ENCODE measurements around the gene ARHGAP9.
A peak's percentile ranks its signal among the peaks of the same experiment; 100 is the strongest.
"Not testable (repeated sequence)": the region's sequence is repeated elsewhere in the genome, so short reads cannot be mapped to it uniquely, and the experiment has no call there.

Gene ARHGAP9

DNA sequence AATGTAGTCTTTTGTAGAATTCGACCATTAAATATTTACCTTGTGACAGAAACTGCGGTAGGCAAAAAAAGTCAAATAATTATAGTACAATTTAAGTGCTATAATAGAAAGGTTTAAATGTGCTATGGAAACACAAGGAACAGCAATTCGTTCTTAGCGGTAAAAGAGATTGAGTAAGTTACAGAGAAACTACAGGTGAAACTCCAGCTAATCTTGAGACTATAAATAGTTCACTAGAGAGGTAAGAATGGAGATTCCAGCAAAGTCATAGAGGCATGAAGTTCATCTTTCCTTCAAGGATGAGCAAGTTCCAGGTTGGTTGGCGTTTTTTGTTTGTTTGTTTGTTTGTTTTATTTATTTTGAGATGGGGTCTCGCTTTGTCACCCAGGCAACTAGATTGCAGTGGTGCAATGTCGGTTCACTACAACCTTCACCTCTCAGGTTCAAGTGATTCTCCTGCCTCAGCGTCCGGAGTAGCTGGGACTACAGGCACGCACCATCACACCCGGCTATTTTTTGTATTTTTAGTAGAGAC is 47.9 kb downstream of the ARHGAP9 start:
- FAIRE-seq, result no peak

DNA sequence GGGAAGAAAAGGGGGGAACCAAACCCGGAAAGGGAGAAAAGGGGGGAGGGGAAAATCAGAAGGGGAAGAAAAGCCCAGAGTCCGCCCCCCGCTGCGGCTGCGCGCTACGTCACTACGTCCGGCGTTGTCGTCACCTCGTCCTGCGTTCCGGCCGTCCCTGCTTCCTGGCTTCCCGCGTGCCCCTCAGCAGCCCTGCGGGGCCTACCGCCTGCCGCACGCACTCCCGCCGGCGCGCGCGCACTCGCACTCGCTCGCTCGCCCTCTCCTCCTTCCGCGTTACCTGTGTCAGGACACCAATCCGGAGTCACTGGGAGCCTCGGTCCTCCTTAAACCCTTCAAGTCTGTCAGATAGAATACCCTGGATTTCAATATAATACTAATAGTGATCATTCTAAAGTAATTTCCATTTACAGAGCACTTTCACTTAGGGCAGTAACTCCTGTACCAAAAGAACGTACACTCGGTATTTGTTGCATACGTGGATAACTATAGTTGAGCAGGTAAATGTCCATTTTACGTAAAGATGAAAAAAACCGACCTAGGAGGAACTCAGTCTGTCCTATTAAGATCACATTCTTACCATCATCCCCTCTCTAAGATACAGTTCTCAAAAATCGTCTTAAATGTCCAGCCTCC is 48.6 kb downstream of the ARHGAP9 start, which contains the start of gene R3HDM2:
R3HDM2 (minus strand) TSS at position 113 of the 636 bp plus-strand sequence. CDS start 120,615 bp downstream, outside the sequence.
- peak; percentile 39 for FAIRE-seq

GRCh38 chr12:57430112-57430930 is 49.3 kb downstream of the ARHGAP9 start:
- FAIRE-seq, result no peak

- FAIRE-seq, result no peak
These were observed 50.1 kb downstream of the ARHGAP9 start for GRCh38 chr12:57429473-57430111.

DNA sequence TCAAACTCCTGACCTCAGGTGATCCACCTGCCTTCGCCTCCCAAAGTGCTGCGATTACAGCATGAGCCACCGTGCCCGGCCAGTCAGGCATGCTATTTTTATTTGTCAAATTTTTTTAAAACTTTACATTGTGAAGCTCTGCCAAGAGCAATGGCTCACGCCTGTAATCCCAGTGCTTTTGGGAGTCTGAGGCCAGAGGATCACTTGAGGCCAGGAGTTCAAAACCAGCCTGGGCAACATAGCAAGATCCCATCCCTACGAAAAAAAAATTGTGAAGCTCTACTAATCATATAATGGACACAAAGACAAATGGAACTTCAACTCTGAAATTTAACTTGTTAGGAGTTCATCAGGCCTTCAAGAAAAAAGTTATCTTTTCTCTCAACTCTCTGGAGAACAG is 50.7 kb downstream of the ARHGAP9 start:
- no peak for FAIRE-seq

- not testable (repeated sequence) for FAIRE-seq
These were observed 52.7 kb downstream of the ARHGAP9 start for GRCh38 chr12:57426948-57427347.
